ENCODE measurements around the gene RIPPLY3.

RIPPLY3 gene

GRCh38 chr21:37064841-37065240 is 58.3 kb downstream of the RIPPLY3 start:
- DNase-seq = no peak

GRCh38 chr21:37065561-37066177 is 59.2 kb downstream of the RIPPLY3 start:
- DNase-seq = no peak

Measured in activated CD8-positive, alpha-beta memory T cell treated with anti-CD3 and anti-CD28 coated beads, Interleukin-2, amount 50 U/mL, for 48 hours (primary cell).